ENCODE results near the gene VSTM4. TPM values are rescaled to one million over a fixed set of nuclear protein-coding genes. Genes with fewer than 3 reads are reported as not detected.

Gene VSTM4
- total RNA-seq, 2 donors from 2014 or later = 6.9 to 36.0 TPM

DNA sequence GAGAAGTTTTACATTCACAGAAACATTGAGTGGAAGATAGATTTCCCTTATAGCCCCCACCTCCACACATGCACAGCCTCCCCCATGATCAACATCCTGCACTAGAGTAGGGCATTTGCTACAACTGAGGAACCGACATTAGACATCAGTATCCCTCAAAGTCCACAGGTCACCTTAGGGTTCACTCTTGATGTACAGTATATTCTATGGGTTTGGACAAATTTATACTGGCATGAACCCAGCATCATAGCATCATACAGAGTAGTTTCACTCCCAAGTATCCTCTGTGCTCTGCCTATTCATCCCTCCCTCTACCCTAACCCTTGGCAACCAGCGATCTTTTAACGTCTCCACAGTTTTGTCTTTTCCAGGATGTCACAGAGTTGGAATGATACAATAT, 64.4 kb downstream of the VSTM4 start:
- Histone ChIP-seq H3K27me3 (replicated peaks; ENCODE audit: insufficient read depth) (no peaks in the 10 kb centered on the region), H3K27ac (no peak overlapping the region), H3K4me3 (no peak overlapping the region), H3K9me3 (no peaks in the 10 kb centered on the region), H3K4me1 (replicated peaks) (no peaks in the 10 kb centered on the region), H3K36me3 (no peaks in the 10 kb centered on the region)
- 72% methylated on average over 3 of the region's 3 CpGs for WGBS
- TF ChIP-seq POLR2A (IDR thresholded peaks at IDR 0.05) (no peak), POLR2AphosphoS5 (IDR thresholded peaks at IDR 0.05) (no peak)
- TF ChIP-seq, protein P1, sequence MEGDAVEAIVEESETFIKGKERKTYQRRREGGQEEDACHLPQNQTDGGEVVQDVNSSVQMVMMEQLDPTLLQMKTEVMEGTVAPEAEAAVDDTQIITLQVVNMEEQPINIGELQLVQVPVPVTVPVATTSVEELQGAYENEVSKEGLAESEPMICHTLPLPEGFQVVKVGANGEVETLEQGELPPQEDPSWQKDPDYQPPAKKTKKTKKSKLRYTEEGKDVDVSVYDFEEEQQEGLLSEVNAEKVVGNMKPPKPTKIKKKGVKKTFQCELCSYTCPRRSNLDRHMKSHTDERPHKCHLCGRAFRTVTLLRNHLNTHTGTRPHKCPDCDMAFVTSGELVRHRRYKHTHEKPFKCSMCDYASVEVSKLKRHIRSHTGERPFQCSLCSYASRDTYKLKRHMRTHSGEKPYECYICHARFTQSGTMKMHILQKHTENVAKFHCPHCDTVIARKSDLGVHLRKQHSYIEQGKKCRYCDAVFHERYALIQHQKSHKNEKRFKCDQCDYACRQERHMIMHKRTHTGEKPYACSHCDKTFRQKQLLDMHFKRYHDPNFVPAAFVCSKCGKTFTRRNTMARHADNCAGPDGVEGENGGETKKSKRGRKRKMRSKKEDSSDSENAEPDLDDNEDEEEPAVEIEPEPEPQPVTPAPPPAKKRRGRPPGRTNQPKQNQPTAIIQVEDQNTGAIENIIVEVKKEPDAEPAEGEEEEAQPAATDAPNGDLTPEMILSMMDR (IDR thresholded peaks at IDR 0.05) = no peak
- intact Hi-C loops (cut with DNase I) = no loop called here
- no peak for DNase-seq (ENCODE audit: low spot score)

DNA sequence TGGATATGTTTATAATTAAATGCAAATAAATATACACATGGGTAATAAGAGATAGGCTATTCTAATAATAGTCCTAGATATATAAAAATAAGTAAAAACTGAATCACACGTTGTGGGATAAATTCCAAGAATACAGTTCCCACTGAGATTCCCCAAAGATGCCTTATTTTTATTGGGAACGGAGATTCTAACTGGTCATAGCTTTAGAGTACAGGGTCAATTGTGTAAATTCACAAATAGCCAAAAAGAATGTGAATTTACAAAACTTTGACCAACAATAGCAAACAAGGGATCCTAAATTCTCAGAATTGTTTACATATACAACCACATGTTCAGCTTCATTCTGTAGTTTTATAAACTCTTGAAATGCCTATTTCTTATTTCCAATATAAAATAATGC, 65.0 kb downstream of the VSTM4 start:
- Histone ChIP-seq H3K27ac (no peak overlapping the region), H3K36me3 (no peaks in the 10 kb centered on the region), H3K9me3 (no peaks in the 10 kb centered on the region), H3K27me3 (replicated peaks; ENCODE audit: insufficient read depth) (no peaks in the 10 kb centered on the region), H3K4me3 (no peak overlapping the region), H3K4me1 (replicated peaks) (no peaks in the 10 kb centered on the region)
- TF ChIP-seq POLR2AphosphoS5 (IDR thresholded peaks at IDR 0.05) = no peak
- no peak for TF ChIP-seq POLR2A (IDR thresholded peaks at IDR 0.05)
- TF ChIP-seq, protein P1 (IDR thresholded peaks at IDR 0.05) = no peak
- WGBS = 63% methylated on average over 2 of the region's 2 CpGs
- intact Hi-C loops (cut with DNase I) = no loop called here
- DNase-seq (ENCODE audit: low spot score) = no peak

DNA sequence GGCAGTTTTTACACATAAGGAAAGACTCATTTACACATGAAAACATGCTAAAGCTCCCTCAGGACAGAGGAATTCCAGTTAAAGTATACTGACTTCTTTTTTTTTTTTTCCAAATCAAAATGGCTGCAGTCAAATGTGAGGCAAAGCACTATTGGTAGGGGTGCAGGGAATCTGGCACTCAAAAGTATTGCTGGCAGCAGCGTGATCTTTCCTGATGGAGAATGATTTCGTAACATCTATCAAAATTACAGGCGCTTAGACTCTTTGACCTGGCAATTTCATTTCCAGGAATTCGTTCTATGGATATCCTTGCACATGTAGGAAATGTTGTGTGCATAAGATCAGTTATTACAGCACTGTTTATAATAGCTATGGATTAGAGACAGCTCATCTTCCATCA, 65.7 kb downstream of the VSTM4 start:
- TF ChIP-seq POLR2AphosphoS5 (IDR thresholded peaks at IDR 0.05) = no peak
- no peak for TF ChIP-seq POLR2A (IDR thresholded peaks at IDR 0.05)
- TF ChIP-seq, protein P1 (IDR thresholded peaks at IDR 0.05) = no peak
- Histone ChIP-seq H3K4me3 (no peak overlapping the region), H3K27ac (no peak overlapping the region), H3K36me3 (no peaks in the 10 kb centered on the region), H3K4me1 (replicated peaks) (no peaks in the 10 kb centered on the region), H3K27me3 (replicated peaks; ENCODE audit: insufficient read depth) (no peaks in the 10 kb centered on the region), H3K9me3 (no peaks in the 10 kb centered on the region)
- 89% methylated on average over 4 of the region's 4 CpGs for WGBS
- intact Hi-C loops (cut with DNase I) = no loop called here
- no peak for DNase-seq (ENCODE audit: low spot score)

DNA sequence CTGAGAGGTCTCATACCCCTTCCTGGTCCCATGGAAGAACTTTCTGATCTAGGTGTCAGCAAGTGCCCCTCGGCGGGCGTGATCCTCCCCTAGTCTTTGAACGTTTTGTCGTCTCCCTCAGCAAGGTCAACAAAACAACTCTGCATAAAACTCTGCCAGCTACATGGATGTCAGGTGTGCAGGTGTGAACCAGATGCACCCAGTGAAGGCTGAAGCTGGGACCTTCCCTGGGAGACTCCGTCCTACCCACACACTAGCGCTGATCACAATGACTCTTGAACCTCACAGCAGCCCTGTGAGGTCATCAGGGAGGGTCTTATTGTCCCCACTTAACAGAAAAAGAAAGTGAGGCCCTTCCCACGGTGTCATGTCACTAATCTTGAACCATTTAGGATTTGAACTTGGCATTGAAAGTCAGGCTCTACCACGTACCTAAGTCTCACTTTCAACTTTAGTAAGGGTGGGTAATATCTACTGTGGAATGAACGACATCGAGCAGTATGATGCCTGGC, 68.1 kb downstream of the VSTM4 start:
- 94% methylated on average over 11 of the region's 11 CpGs for WGBS
- Histone ChIP-seq H3K27me3 (replicated peaks; ENCODE audit: insufficient read depth) (no peaks in the 10 kb centered on the region), H3K36me3 (no peaks in the 10 kb centered on the region), H3K4me3 (no peak overlapping the region), H3K27ac (no peak overlapping the region), H3K9me3 (no peaks in the 10 kb centered on the region), H3K4me1 (replicated peaks) (no peaks in the 10 kb centered on the region)
- TF ChIP-seq POLR2AphosphoS5 (IDR thresholded peaks at IDR 0.05) (no peak), POLR2A (IDR thresholded peaks at IDR 0.05) (no peak)
- TF ChIP-seq, protein P1 (IDR thresholded peaks at IDR 0.05) = no peak
- no peak for DNase-seq (ENCODE audit: low spot score)
- intact Hi-C loops (cut with DNase I) = no loop called here
